Activated gamma-delta T cell (primary cell): ENCODE results near the gene OR2A42.
"Not testable (repeated sequence)": the region's sequence is repeated elsewhere in the genome, so short reads cannot be mapped to it uniquely, and the experiment has no call there.

Experiments
- DNase-seq: peaks from one replicate; lab custom pipeline; 2025; lab: John Stamatoyannopoulos, UW
- total RNA-seq, 2 donors: gene quantifications; one replicate each; lab custom pipeline; 2026; lab: John Stamatoyannopoulos, UW

Gene OR2A42
- total RNA-seq = 0 reads per million in 2 donors

- DNase-seq = not testable (repeated sequence)
Observed at GRCh38 chr7:144239365-144239764, at the start of gene OR2A42. Gene OR2A42 (minus strand): TSS chr7:144239605. CDS start chr7:144232843, 6,762 bp downstream.

- not testable (repeated sequence) for DNase-seq
Observed at GRCh38 chr7:144287171-144287784, 47.9 kb upstream of the OR2A42 start.

GRCh38 chr7:144283716-144284115 is 44.3 kb upstream of the OR2A42 start:
- DNase-seq = not testable (repeated sequence)

GRCh38 chr7:144282490-144282889 is 43.1 kb upstream of the OR2A42 start:
- not testable (repeated sequence) for DNase-seq

- DNase-seq = not testable (repeated sequence)
Observed at GRCh38 chr7:144281981-144282380, 42.6 kb upstream of the OR2A42 start.

- not testable (repeated sequence) for DNase-seq
Observed at GRCh38 chr7:144280010-144280409, 40.6 kb upstream of the OR2A42 start.

- not testable (repeated sequence) for DNase-seq
Observed at GRCh38 chr7:144275281-144275680, 35.9 kb upstream of the OR2A42 start.

- DNase-seq = not testable (repeated sequence)
Observed at GRCh38 chr7:144269188-144269587, 29.8 kb upstream of the OR2A42 start, which contains the start of gene CTAGE8. Gene CTAGE8 (minus strand): TSS chr7:144269288. CDS start chr7:144269250, 38 bp downstream.

- DNase-seq = not testable (repeated sequence)
Observed at GRCh38 chr7:144264692-144265091, 25.3 kb upstream of the OR2A42 start, which contains the start of gene OR2A7. Gene OR2A7 (minus strand): TSS chr7:144264792. CDS start chr7:144259628, 5,164 bp downstream.

- not testable (repeated sequence) for DNase-seq
Observed at GRCh38 chr7:144262128-144262527, 22.7 kb upstream of the OR2A42 start.

- not testable (repeated sequence) for DNase-seq
Observed at GRCh38 chr7:144259067-144259466, 19.7 kb upstream of the OR2A42 start.

GRCh38 chr7:144256112-144256511 is 16.7 kb upstream of the OR2A42 start:
- DNase-seq = no peak

- no peak for DNase-seq
Observed at GRCh38 chr7:144255471-144255897, 16.1 kb upstream of the OR2A42 start.

GRCh38 chr7:144252307-144252706 is 12.9 kb upstream of the OR2A42 start:
- DNase-seq = not testable (repeated sequence)

- DNase-seq = not testable (repeated sequence)
Observed at GRCh38 chr7:144247674-144248330, 8.4 kb upstream of the OR2A42 start.

- not testable (repeated sequence) for DNase-seq
Observed at GRCh38 chr7:144246967-144247366, 7.6 kb upstream of the OR2A42 start.

GRCh38 chr7:144245372-144245771 is 6.0 kb upstream of the OR2A42 start:
- DNase-seq = not testable (repeated sequence)

- DNase-seq = not testable (repeated sequence)
Observed at GRCh38 chr7:144238530-144239082, 799 bp downstream of the OR2A42 start.

- not testable (repeated sequence) for DNase-seq
Observed at GRCh38 chr7:144233039-144233438, 6.4 kb downstream of the OR2A42 start.

- DNase-seq = not testable (repeated sequence)
Observed at GRCh38 chr7:144231027-144231426, 8.4 kb downstream of the OR2A42 start.

GRCh38 chr7:144228810-144229209 is 10.6 kb downstream of the OR2A42 start:
- not testable (repeated sequence) for DNase-seq

- DNase-seq = not testable (repeated sequence)
Observed at GRCh38 chr7:144226866-144227265, 12.5 kb downstream of the OR2A42 start.
